ENCODE results near the gene PLXDC2. TPM values are rescaled to one million over a fixed set of nuclear protein-coding genes. Genes with fewer than 3 reads are reported as not detected.

PLXDC2 gene
- total RNA-seq, 1 donor from 2014 or later: 0.16 TPM

GRCh38 chr10:20128811-20129210, 312.6 kb downstream of the PLXDC2 start:
- ATAC-seq (ENCODE audit: low read depth) (no peak), DNase-seq (no peak)
- CTCF ChIA-PET: no interaction called here
- no peak overlapping the region for H3K27ac Mint-ChIP-seq
- no peaks in the 10 kb centered on the region for H3K36me3 Mint-ChIP-seq (ENCODE audit: low read depth)
- intact Hi-C loops (cut with micrococcal nuclease): no loop called here
- no peak overlapping the region for H3K4me3 Mint-ChIP-seq
- H3K4me1 Mint-ChIP-seq: no peaks in the 10 kb centered on the region
- no peak for TF ChIP-seq CTCF (IDR thresholded peaks at IDR 0.05)
- H3K9me3 Mint-ChIP-seq: peaks cover 11% of the 10 kb centered on the region
- H3K27me3 Mint-ChIP-seq: no peaks in the 10 kb centered on the region
- POLR2A ChIA-PET: no interaction called here

GRCh38 chr10:20132816-20133215, 316.6 kb downstream of the PLXDC2 start:
- TF ChIP-seq CTCF (IDR thresholded peaks at IDR 0.05): no peak
- H3K4me1 Mint-ChIP-seq: no peaks in the 10 kb centered on the region
- H3K36me3 Mint-ChIP-seq (ENCODE audit: low read depth): no peaks in the 10 kb centered on the region
- ChIA-PET POLR2A (no interaction called here), CTCF (no interaction called here)
- no peak for DNase-seq
- peaks cover 22% of the 10 kb centered on the region for H3K9me3 Mint-ChIP-seq
- no peaks in the 10 kb centered on the region for H3K27me3 Mint-ChIP-seq
- no peak overlapping the region for H3K4me3 Mint-ChIP-seq
- intact Hi-C loops (cut with micrococcal nuclease): no loop called here
- H3K27ac Mint-ChIP-seq: no peak overlapping the region
- no peak for ATAC-seq (ENCODE audit: low read depth)

- Mint-ChIP-seq H3K27me3 (no peaks in the 10 kb centered on the region), H3K36me3 (ENCODE audit: low read depth) (no peaks in the 10 kb centered on the region), H3K4me1 (no peaks in the 10 kb centered on the region), H3K4me3 (no peak overlapping the region), H3K9me3 (peaks cover 18% of the 10 kb centered on the region), H3K27ac (no peak overlapping the region)
- ATAC-seq (ENCODE audit: low read depth) (no peak), DNase-seq (no peak)
- POLR2A ChIA-PET: no interaction called here
- intact Hi-C loops (cut with micrococcal nuclease): no loop called here
- CTCF ChIA-PET: no interaction called here
- no peak for TF ChIP-seq CTCF (IDR thresholded peaks at IDR 0.05)
These were observed 317.5 kb downstream of the PLXDC2 start for GRCh38 chr10:20133669-20134189.

GRCh38 chr10:20142311-20142710, 326.1 kb downstream of the PLXDC2 start:
- intact Hi-C loops (cut with micrococcal nuclease): no loop called here
- ATAC-seq (ENCODE audit: low read depth) (no peak), DNase-seq (no peak)
- Mint-ChIP-seq H3K27me3 (no peaks in the 10 kb centered on the region), H3K36me3 (ENCODE audit: low read depth) (no peaks in the 10 kb centered on the region), H3K9me3 (peaks cover 4% of the 10 kb centered on the region), H3K4me1 (no peaks in the 10 kb centered on the region), H3K4me3 (no peak overlapping the region), H3K27ac (no peak overlapping the region)
- ChIA-PET CTCF (no interaction called here), POLR2A (no interaction called here)
- TF ChIP-seq CTCF (IDR thresholded peaks at IDR 0.05): no peak

GRCh38 chr10:20144268-20144667, 328.0 kb downstream of the PLXDC2 start:
- no peak for TF ChIP-seq CTCF (IDR thresholded peaks at IDR 0.05)
- no peak overlapping the region for H3K27ac Mint-ChIP-seq
- no peak for ATAC-seq (ENCODE audit: low read depth)
- peaks cover 4% of the 10 kb centered on the region for H3K9me3 Mint-ChIP-seq
- no peaks in the 10 kb centered on the region for H3K4me1 Mint-ChIP-seq
- intact Hi-C loops (cut with micrococcal nuclease): no loop called here
- H3K36me3 Mint-ChIP-seq (ENCODE audit: low read depth): no peaks in the 10 kb centered on the region
- ChIA-PET POLR2A (no interaction called here), CTCF (no interaction called here)
- no peak for DNase-seq
- H3K4me3 Mint-ChIP-seq: no peak overlapping the region
- no peaks in the 10 kb centered on the region for H3K27me3 Mint-ChIP-seq

Measured in activated B cell treated with CpG ODN at 0.5 μM for 24 hours (primary cell).